Neural progenitor cell (in vitro differentiated cells): ENCODE data around the gene TTC39A. TPM values are rescaled to one million over a fixed set of nuclear protein-coding genes. Genes with fewer than 3 reads are reported as not detected.

Experiments
- DNase-seq: peaks from one replicate; pipeline ENCODE4 v3.0.0-alpha.2; 2016; ENCODE audit warnings: low spot score
- H2AFZ ChIP-seq: fragments of 200-600 bp; sonication (generic); replicated peaks from 2 replicates; pipeline ENCODE4 v1.6.1; 2016; ENCODE audit warnings: antibody characterized with exemption
- H3F3A ChIP-seq: fragments of 200-600 bp; sonication (generic); 2 replicates; pipeline ENCODE4 v1.6.1; 2016; ENCODE audit warnings: antibody characterized with exemption, low read depth
- H3K27ac ChIP-seq: fragments of 200-600 bp; sonication (generic); 2 replicates; pipeline ENCODE4 v1.5.1; 2016; ENCODE audit warnings: mild to moderate bottlenecking
- H3K27me3 ChIP-seq: fragments of 200-600 bp; sonication (generic); 2 replicates; pipeline ENCODE4 v1.6.1; 2016; ENCODE audit warnings: mild to moderate bottlenecking, moderate library complexity
- H3K36me3 ChIP-seq: fragments of 200-600 bp; sonication (generic); 2 replicates; pipeline ENCODE4 v1.5.1; 2016
- H3K4me1 ChIP-seq: fragments of 200-600 bp; sonication (generic); 2 replicates; pipeline ENCODE4 v1.6.1; 2016; ENCODE audit warnings: mixed run types
- H3K4me2 ChIP-seq: fragments of 200-600 bp; sonication (generic); 2 replicates; pipeline ENCODE4 v1.6.1; 2016
- H3K4me3 ChIP-seq: fragments of 200-600 bp; sonication (generic); 2 replicates; pipeline ENCODE4 v1.5.1; 2016
- H3K79me2 ChIP-seq: fragments of 200-600 bp; sonication (generic); 2 replicates; pipeline ENCODE4 v1.6.1; 2016; ENCODE audit warnings: low read depth
- H3K9ac ChIP-seq: fragments of 200-600 bp; sonication (generic); 2 replicates; pipeline ENCODE4 v1.6.1; 2016
- H3K9me3 ChIP-seq: fragments of 200-600 bp; sonication (generic); 2 replicates; pipeline ENCODE4 v1.5.1; 2016; ENCODE audit warnings: low read depth
- H4K20me1 ChIP-seq: fragments of 200-600 bp; sonication (generic); 2 replicates; pipeline ENCODE4 v1.6.1; 2016; ENCODE audit warnings: low read depth
- H3K27ac Mint-ChIP-seq: 3 replicates; pipeline ENCODE4 v1.8.0; 2021; ENCODE audit warnings: mixed read lengths
- H3K27me3 Mint-ChIP-seq: 2 replicates; pipeline ENCODE4 v1.8.0; 2022; ENCODE audit warnings: low read depth, mild to moderate bottlenecking, inconsistent platforms, moderate library complexity, mixed read lengths; ENCODE audit not compliant: insufficient read depth
- H3K36me3 Mint-ChIP-seq: 3 replicates; pipeline ENCODE4 v1.8.0; 2021; ENCODE audit warnings: mixed read lengths
- H3K4me1 Mint-ChIP-seq: 3 replicates; pipeline ENCODE4 v1.8.0; 2021; ENCODE audit warnings: mixed read lengths
- H3K4me3 Mint-ChIP-seq: 3 replicates; pipeline ENCODE4 v1.8.0; 2021; ENCODE audit warnings: mild to moderate bottlenecking, moderate library complexity, mixed read lengths
- H3K9me3 Mint-ChIP-seq: 3 replicates; pipeline ENCODE4 v1.8.0; 2020; ENCODE audit warnings: mixed read lengths
- EZH2 ChIP-seq: fragments of 200-600 bp; sonication (generic); IDR thresholded peaks from 2 replicates; pipeline ENCODE4 v1.6.1; 2017; ENCODE audit warnings: antibody characterized with exemption, mild to moderate bottlenecking, moderate library complexity
- EZH2phosphoT487 ChIP-seq: fragments of 200-600 bp; sonication (generic); IDR thresholded peaks from 2 replicates; pipeline ENCODE4 v1.6.1; 2017; ENCODE audit warnings: antibody characterized with exemption
- total RNA-seq: library from RNA; depleted of rRNA; stranded (reverse); fragments of >200 nt; gene quantifications from 2 replicates; pipeline ENCODE4 v1.2.3, GENCODE V29; 2015; ENCODE audit warnings: low replicate concordance
- TF ChIP-seq, protein P1 (sequence below): fragments of 200-600 bp; sonication (generic); IDR thresholded peaks from 2 replicates; pipeline ENCODE4 v1.5.1; 2017; ENCODE audit warnings: antibody characterized with exemption, mild to moderate bottlenecking

TTC39A gene
- total RNA-seq, 1 donor from 2014 or later = 0.94 TPM

DNA sequence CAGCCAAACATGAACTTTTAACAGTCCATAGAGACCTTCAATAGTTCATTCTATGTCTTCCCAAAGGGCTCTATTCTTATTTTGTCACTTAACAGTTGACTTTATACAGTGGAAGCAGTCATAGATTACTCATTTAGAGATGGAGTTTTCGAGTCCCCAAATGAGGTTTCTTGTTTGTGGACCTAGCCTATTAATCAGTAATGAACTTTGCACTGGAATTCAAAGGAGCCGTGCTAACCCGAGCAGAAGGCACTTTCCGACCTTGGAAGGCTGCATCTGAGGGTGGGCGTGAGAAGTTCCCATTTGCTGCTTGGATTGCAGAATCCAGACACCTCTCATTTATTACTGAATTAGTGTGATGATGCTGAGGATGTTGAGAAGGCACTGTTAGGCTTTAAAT, 46.4 kb downstream of the TTC39A start:
- Histone ChIP-seq H3K36me3 (no peaks in the 10 kb centered on the region), H3K4me3 (no peak overlapping the region), H3K4me1 (peaks cover 12% of the 10 kb centered on the region), H3K4me2 (peak overlapping the region; percentile 54), H3K79me2 (no peaks in the 10 kb centered on the region), H2AFZ (no peak overlapping the region), H3K9ac (no peak overlapping the region), H3K27ac (no peak overlapping the region), H3K9me3 (no peaks in the 10 kb centered on the region), H4K20me1 (peaks cover 7% of the 10 kb centered on the region), H3F3A (peaks cover 11% of the 10 kb centered on the region), H3K27me3 (no peaks in the 10 kb centered on the region)
- peaks cover 2% of the 10 kb centered on the region for H3K36me3 Mint-ChIP-seq
- no peak overlapping the region for H3K27ac Mint-ChIP-seq
- no peak overlapping the region for H3K4me3 Mint-ChIP-seq
- peaks cover 7% of the 10 kb centered on the region for H3K4me1 Mint-ChIP-seq
- no peak for TF ChIP-seq EZH2phosphoT487
- no peak for TF ChIP-seq EZH2
- TF ChIP-seq, protein P1, sequence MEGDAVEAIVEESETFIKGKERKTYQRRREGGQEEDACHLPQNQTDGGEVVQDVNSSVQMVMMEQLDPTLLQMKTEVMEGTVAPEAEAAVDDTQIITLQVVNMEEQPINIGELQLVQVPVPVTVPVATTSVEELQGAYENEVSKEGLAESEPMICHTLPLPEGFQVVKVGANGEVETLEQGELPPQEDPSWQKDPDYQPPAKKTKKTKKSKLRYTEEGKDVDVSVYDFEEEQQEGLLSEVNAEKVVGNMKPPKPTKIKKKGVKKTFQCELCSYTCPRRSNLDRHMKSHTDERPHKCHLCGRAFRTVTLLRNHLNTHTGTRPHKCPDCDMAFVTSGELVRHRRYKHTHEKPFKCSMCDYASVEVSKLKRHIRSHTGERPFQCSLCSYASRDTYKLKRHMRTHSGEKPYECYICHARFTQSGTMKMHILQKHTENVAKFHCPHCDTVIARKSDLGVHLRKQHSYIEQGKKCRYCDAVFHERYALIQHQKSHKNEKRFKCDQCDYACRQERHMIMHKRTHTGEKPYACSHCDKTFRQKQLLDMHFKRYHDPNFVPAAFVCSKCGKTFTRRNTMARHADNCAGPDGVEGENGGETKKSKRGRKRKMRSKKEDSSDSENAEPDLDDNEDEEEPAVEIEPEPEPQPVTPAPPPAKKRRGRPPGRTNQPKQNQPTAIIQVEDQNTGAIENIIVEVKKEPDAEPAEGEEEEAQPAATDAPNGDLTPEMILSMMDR = no peak
- H3K9me3 Mint-ChIP-seq = no peaks in the 10 kb centered on the region
- no peaks in the 10 kb centered on the region for H3K27me3 Mint-ChIP-seq
- no peak for DNase-seq

DNA sequence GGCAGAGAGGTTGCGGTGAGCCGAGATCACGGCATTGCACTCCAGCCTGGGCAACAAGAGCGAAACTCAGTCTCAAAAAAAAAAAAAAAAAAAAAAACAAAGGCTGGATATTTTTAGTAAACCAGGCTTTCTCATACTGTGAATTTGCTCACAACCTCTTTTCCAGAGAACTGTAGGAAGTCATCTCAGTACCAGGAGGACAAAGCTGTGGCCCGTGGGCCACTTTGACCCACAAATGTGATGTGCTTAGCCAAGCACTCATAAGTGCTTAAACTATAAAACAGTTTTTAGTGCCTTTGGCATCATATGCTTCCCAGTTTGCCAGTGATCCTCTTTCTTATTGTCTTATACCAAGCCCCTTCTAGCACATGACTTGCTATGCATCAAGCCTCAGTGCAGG, 47.8 kb downstream of the TTC39A start:
- peaks cover 12% of the 10 kb centered on the region for H3K4me1 ChIP-seq
- no peak for DNase-seq
- Mint-ChIP-seq H3K27me3 (no peaks in the 10 kb centered on the region), H3K9me3 (no peaks in the 10 kb centered on the region), H3K4me3 (no peak overlapping the region), H3K36me3 (peaks cover 2% of the 10 kb centered on the region), H3K4me1 (peaks cover 7% of the 10 kb centered on the region), H3K27ac (no peak overlapping the region)
- H3K9ac ChIP-seq = no peak overlapping the region
- no peaks in the 10 kb centered on the region for H3K27me3 ChIP-seq
- no peaks in the 10 kb centered on the region for H3K36me3 ChIP-seq
- peaks cover 11% of the 10 kb centered on the region for H3F3A ChIP-seq
- TF ChIP-seq, protein P1 = no peak
- TF ChIP-seq EZH2phosphoT487 (no peak), EZH2 (no peak)
- H4K20me1 ChIP-seq = peaks cover 7% of the 10 kb centered on the region
- H3K4me3 ChIP-seq = no peak overlapping the region
- H3K9me3 ChIP-seq = no peaks in the 10 kb centered on the region
- H3K27ac ChIP-seq = no peak overlapping the region
- no peak overlapping the region for H3K4me2 ChIP-seq
- no peak overlapping the region for H2AFZ ChIP-seq
- no peaks in the 10 kb centered on the region for H3K79me2 ChIP-seq

DNA sequence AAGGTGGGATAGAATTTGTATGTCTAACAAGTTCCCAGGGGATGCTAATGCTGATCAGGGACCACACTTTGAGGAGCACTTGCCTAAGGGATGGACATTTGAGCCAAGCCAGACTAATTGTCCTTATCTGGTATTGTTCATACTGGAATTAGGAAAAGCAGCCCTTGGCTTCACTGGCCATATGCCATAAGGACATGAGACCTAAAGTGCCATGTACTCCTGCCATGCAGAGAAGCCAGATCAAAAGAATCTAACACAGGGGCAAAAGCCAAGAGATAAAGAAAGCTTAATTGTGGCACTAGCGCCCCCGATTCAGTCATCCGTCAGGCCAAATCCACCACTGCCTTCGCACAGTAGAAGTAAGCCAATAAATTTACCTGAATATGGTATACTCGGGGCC, 48.6 kb downstream of the TTC39A start:
- Histone ChIP-seq H3K9ac (no peak overlapping the region), H3K79me2 (no peaks in the 10 kb centered on the region), H3K36me3 (no peaks in the 10 kb centered on the region), H2AFZ (no peak overlapping the region), H3K4me1 (peaks cover 12% of the 10 kb centered on the region), H3K27ac (no peak overlapping the region), H3K9me3 (no peaks in the 10 kb centered on the region), H3K4me2 (no peak overlapping the region), H3F3A (peaks cover 11% of the 10 kb centered on the region), H3K4me3 (no peak overlapping the region), H4K20me1 (peaks cover 7% of the 10 kb centered on the region), H3K27me3 (no peaks in the 10 kb centered on the region)
- H3K36me3 Mint-ChIP-seq = peaks cover 2% of the 10 kb centered on the region
- H3K4me1 Mint-ChIP-seq = peaks cover 7% of the 10 kb centered on the region
- no peak overlapping the region for H3K4me3 Mint-ChIP-seq
- no peak overlapping the region for H3K27ac Mint-ChIP-seq
- no peaks in the 10 kb centered on the region for H3K27me3 Mint-ChIP-seq
- no peak for DNase-seq
- TF ChIP-seq EZH2 = no peak
- TF ChIP-seq, protein P1 = no peak
- no peak for TF ChIP-seq EZH2phosphoT487
- H3K9me3 Mint-ChIP-seq = no peaks in the 10 kb centered on the region
